ENCODE data around the gene ATRNL1.

Gene ATRNL1

DNA sequence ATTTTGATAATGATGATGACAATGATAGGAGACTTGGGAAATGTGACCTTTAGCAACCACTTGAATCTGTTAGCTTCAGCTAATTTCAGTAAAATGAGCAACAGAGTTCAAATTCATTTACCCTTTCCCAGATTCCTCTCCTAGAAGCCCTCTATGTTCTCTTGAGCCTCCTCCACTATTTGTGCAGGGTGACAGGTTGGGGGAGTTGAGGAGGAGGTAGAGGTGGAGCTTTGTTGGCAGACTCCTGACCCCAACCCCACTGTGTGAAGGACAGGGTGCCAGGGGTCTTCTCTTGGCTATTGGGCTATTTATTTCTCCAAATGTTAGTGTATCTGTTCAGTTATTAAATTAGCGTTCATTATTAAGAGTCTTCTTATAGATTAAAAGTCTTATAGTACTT is 757.5 kb downstream of the ATRNL1 start:
- H3K27me3 ChIP-seq (ENCODE audit: control insufficient read depth, insufficient read depth, low read length), result no peaks in the 10 kb centered on the region
- no peak overlapping the region for H3K27ac ChIP-seq (ENCODE audit: low read depth, low read length)
- no peaks in the 10 kb centered on the region for H3K36me3 ChIP-seq (ENCODE audit: control insufficient read depth, insufficient read depth, low read length)
- H3K9ac ChIP-seq (ENCODE audit: low read length), result no peak overlapping the region
- no peaks in the 10 kb centered on the region for H3K4me1 ChIP-seq (ENCODE audit: control insufficient read depth, insufficient read depth, low read length)
- no peak overlapping the region for H3K4me3 ChIP-seq (ENCODE audit: low read length)

DNA sequence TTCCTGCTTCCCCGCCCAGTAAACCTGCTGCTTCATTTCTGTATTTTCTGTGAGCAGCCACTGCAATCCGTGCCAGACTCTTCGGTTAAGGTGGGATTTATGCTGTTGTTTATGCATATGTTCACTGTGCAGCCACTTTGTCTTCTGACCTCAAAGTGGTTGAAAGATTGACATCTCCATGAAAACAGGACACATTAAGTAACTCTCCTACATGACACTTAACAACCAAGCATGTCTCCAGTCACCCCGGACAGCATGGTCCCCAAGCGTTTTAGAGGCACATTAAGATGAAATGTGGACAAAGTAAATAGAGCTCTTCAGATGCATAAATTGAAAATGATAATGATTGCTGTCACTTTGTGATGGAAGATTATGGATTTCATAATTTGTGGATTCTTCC is 758.5 kb downstream of the ATRNL1 start:
- Histone ChIP-seq H3K27ac (ENCODE audit: low read depth, low read length) (no peak overlapping the region), H3K36me3 (ENCODE audit: control insufficient read depth, insufficient read depth, low read length) (no peaks in the 10 kb centered on the region), H3K27me3 (ENCODE audit: control insufficient read depth, insufficient read depth, low read length) (no peaks in the 10 kb centered on the region), H3K4me3 (ENCODE audit: low read length) (no peak overlapping the region), H3K9ac (ENCODE audit: low read length) (no peak overlapping the region), H3K4me1 (ENCODE audit: control insufficient read depth, insufficient read depth, low read length) (no peaks in the 10 kb centered on the region)

DNA sequence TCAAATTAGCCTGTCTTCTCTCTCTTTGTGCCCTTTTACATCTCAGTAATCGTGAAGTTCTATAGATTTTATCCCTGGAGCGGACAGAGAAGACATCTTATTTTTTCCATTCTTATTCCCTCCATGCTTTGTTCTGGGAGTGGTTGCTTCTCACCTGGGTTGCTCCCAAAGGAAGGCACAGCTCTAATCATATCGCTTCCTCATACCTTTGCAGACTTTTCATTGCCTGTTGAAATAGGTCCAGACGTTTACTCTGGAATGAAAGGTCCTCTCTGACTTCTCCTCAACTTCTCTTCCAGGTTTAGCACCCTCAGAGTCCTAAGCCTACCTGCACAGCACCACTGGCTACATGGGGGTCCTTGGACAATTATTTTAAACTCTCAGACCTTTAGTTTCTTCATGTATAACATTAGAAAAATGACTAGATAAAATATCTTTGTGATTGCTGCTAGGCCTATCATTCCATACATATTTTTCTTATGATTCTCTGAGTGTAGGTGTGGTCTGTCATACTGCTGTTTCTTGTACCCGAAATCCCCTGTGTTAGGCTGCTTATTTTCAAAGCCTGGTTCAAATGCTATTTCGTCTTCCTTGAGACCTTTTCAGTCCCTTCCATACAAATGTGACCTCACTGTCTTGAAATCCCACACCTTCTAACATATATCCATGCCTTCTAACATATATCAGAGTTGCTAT is 761.7 kb downstream of the ATRNL1 start:
- no peak overlapping the region for H3K4me3 ChIP-seq (ENCODE audit: low read length)
- no peaks in the 10 kb centered on the region for H3K36me3 ChIP-seq (ENCODE audit: control insufficient read depth, insufficient read depth, low read length)
- no peaks in the 10 kb centered on the region for H3K4me1 ChIP-seq (ENCODE audit: control insufficient read depth, insufficient read depth, low read length)
- no peak overlapping the region for H3K9ac ChIP-seq (ENCODE audit: low read length)
- no peaks in the 10 kb centered on the region for H3K27me3 ChIP-seq (ENCODE audit: control insufficient read depth, insufficient read depth, low read length)
- no peak overlapping the region for H3K27ac ChIP-seq (ENCODE audit: low read depth, low read length)

DNA sequence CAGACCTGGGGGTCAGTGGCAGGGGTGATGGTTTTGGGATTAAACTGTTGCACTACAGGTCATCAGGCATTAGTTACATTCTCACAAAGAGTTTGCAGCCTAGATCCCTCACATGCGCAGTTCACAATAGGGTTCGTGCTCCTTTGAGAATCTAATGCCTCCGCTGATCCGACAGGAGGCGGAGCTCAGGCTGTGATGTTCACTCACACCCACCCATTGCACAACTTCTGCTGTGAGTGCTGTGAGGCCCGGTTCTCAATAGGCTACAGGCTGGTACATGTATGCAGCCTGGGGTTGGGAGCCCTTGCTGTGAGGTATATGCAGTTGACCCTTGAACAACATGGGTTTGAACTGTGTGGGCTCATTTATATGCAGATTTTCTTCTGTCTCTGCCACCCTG is 763.4 kb downstream of the ATRNL1 start:
- Histone ChIP-seq H3K27me3 (ENCODE audit: control insufficient read depth, insufficient read depth, low read length) (no peaks in the 10 kb centered on the region), H3K9ac (ENCODE audit: low read length) (no peak overlapping the region), H3K36me3 (ENCODE audit: control insufficient read depth, insufficient read depth, low read length) (no peaks in the 10 kb centered on the region), H3K4me1 (ENCODE audit: control insufficient read depth, insufficient read depth, low read length) (no peaks in the 10 kb centered on the region), H3K27ac (ENCODE audit: low read depth, low read length) (no peak overlapping the region), H3K4me3 (ENCODE audit: low read length) (no peak overlapping the region)

DNA sequence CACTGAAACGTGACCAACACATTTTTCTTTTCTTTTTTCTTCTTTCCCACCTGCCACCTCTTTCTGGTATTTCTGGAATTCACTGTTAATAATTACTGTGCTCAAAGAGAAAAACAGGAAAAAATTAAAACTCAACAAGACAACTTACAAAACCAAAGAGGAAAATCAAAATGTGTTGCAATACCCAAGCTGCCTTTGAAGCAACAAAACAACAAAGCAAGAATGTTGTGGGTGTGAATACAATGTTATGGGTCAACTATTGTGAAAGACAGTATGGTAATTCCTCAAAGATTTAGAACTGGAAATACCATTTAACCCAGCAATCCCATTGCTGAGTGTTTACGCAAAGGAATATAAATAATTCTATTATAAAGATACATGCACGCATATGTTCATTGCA is 764.7 kb downstream of the ATRNL1 start:
- no peak overlapping the region for H3K4me3 ChIP-seq (ENCODE audit: low read length)
- H3K36me3 ChIP-seq (ENCODE audit: control insufficient read depth, insufficient read depth, low read length), result no peaks in the 10 kb centered on the region
- H3K9ac ChIP-seq (ENCODE audit: low read length), result no peak overlapping the region

DNA sequence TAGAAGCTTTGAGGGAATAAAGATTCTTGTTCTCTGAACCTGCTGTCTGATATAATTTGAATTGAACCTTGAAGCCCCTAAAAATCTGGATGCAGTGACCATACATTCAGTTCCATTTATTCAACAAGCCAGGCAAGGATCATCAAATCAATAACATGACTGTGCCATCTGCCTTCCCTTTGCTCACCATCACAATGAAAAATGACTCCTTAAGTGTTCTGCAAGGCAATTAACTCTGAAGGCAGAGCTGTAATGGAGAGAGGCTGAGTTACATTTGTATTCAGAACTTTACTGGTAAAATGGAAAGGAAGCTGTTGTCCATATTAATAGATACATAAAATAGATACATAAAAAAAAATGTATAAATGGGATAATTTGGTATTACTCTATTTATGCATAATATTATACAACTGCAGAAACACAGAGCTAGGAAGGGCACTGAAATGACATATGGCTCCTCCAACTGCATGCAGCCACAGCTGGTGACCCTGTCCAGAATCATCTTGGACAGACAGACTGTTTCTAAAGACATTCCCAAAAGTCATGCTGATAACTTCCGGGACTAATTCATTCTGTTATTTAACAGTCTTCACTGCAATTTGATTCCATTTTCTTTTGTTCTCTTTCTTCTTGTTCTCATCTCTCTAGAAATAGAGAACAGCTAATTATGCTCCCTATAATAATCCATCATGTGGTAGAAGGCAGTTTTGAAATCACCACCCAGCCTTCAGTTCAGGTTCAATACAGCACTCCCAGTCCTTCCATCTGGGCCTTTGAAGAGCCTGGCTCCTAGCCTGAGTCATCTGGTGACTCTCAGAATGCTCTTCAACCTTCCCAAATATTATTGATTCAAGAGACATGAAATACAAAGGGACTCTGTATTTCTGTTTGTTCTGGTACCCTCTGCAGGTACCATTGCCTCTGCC is 767.3 kb downstream of the ATRNL1 start:
- Histone ChIP-seq H3K4me3 (ENCODE audit: low read length) (no peak overlapping the region), H3K27me3 (ENCODE audit: control insufficient read depth, insufficient read depth, low read length) (no peaks in the 10 kb centered on the region), H3K4me1 (ENCODE audit: control insufficient read depth, insufficient read depth, low read length) (no peaks in the 10 kb centered on the region), H3K36me3 (ENCODE audit: control insufficient read depth, insufficient read depth, low read length) (no peaks in the 10 kb centered on the region), H3K27ac (ENCODE audit: low read depth, low read length) (no peak overlapping the region), H3K9ac (ENCODE audit: low read length) (no peak overlapping the region)

More for the DNA sequence above, 764.7 kb downstream of the ATRNL1 start:
- H3K27ac ChIP-seq (ENCODE audit: low read depth, low read length), result no peak overlapping the region
- H3K4me1 ChIP-seq (ENCODE audit: control insufficient read depth, insufficient read depth, low read length), result no peaks in the 10 kb centered on the region
- H3K27me3 ChIP-seq (ENCODE audit: control insufficient read depth, insufficient read depth, low read length), result no peaks in the 10 kb centered on the region

DNA sequence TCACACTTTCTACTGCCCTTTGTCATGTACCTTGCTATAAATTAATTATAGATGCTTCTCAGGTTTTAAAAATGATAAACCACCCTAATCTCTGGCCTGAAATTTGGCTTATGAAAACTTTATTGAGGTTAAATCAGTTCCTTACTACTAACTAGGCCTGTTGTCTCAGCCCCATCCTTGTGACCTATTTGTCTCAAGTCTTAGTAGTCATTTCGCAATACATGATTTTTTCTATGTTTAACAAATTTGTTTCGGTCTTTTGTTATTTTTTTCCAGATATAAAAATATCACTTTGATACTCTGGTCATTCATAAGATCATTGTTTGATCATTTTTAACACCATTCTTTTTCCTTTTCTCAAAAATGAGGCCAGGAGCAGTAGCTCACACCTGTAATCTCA is 768.3 kb downstream of the ATRNL1 start:
- Histone ChIP-seq H3K36me3 (ENCODE audit: control insufficient read depth, insufficient read depth, low read length) (no peaks in the 10 kb centered on the region), H3K27me3 (ENCODE audit: control insufficient read depth, insufficient read depth, low read length) (no peaks in the 10 kb centered on the region), H3K4me3 (ENCODE audit: low read length) (no peak overlapping the region), H3K27ac (ENCODE audit: low read depth, low read length) (no peak overlapping the region), H3K9ac (ENCODE audit: low read length) (no peak overlapping the region), H3K4me1 (ENCODE audit: control insufficient read depth, insufficient read depth, low read length) (no peaks in the 10 kb centered on the region)

DNA sequence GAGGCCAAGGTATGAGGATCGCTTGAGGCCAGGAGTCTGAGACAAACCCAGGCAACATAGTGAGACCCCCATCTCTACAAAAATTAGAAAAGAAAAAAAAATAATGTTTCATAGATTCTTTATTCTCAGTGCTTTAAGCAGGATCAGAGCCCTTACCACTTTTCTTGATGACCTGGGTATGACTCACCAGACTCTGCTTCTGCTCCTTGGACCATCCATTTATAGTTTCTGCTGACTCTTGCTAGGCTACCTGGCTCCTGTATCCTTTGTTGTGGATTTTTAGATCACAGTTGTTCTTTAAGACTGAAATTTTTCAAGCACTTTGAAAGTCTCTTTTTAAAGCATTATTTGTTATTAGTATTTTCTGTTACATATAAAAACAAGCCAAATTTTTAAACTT is 768.7 kb downstream of the ATRNL1 start:
- Histone ChIP-seq H3K27me3 (ENCODE audit: control insufficient read depth, insufficient read depth, low read length) (no peaks in the 10 kb centered on the region), H3K36me3 (ENCODE audit: control insufficient read depth, insufficient read depth, low read length) (no peaks in the 10 kb centered on the region), H3K9ac (ENCODE audit: low read length) (no peak overlapping the region), H3K4me1 (ENCODE audit: control insufficient read depth, insufficient read depth, low read length) (no peaks in the 10 kb centered on the region), H3K4me3 (ENCODE audit: low read length) (no peak overlapping the region), H3K27ac (ENCODE audit: low read depth, low read length) (no peak overlapping the region)

DNA sequence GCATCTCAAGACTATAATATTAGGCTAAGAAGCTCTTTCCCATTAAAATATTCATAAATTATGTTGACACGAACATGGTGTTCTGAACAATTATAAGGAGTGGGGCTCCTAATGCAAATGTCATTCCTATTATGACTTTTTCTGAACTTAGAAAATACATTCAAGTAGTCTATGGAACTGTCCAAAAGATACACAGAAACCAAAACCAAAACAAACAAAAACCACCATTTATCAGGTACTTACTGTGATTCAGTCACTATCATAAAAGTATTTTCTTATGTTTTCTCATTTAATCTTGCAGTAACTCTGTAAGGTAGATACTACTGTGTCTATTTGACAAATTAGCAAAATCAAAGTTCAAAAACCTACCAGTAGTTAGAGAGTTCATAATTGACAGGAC is 773.0 kb downstream of the ATRNL1 start:
- no peaks in the 10 kb centered on the region for H3K27me3 ChIP-seq (ENCODE audit: control insufficient read depth, insufficient read depth, low read length)
- H3K36me3 ChIP-seq (ENCODE audit: control insufficient read depth, insufficient read depth, low read length), result no peaks in the 10 kb centered on the region
- no peak overlapping the region for H3K27ac ChIP-seq (ENCODE audit: low read depth, low read length)
- no peak overlapping the region for H3K9ac ChIP-seq (ENCODE audit: low read length)
- H3K4me1 ChIP-seq (ENCODE audit: control insufficient read depth, insufficient read depth, low read length), result no peaks in the 10 kb centered on the region
- H3K4me3 ChIP-seq (ENCODE audit: low read length), result no peak overlapping the region

DNA sequence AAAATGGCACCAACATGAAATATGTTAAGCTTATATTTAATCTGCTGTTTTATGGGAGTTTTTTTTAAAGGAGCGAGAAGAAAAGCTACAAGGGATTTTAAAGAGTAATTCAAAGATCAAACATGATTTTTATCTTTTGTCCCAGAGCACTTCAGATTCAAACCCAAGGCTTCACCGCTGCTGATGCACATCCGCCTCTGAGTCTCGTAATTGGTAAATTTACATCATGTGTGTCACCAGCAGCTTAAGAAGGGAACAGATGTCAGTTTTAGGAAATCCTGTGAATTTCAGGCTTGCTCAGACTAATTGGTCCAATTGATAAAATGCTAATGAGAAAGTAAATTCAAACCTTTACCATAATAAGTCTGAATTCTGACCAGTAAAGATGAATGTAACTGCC is 773.5 kb downstream of the ATRNL1 start:
- Histone ChIP-seq H3K9ac (ENCODE audit: low read length) (no peak overlapping the region), H3K27ac (ENCODE audit: low read depth, low read length) (no peak overlapping the region), H3K36me3 (ENCODE audit: control insufficient read depth, insufficient read depth, low read length) (no peaks in the 10 kb centered on the region), H3K27me3 (ENCODE audit: control insufficient read depth, insufficient read depth, low read length) (no peaks in the 10 kb centered on the region), H3K4me3 (ENCODE audit: low read length) (no peak overlapping the region), H3K4me1 (ENCODE audit: control insufficient read depth, insufficient read depth, low read length) (no peaks in the 10 kb centered on the region)

DNA sequence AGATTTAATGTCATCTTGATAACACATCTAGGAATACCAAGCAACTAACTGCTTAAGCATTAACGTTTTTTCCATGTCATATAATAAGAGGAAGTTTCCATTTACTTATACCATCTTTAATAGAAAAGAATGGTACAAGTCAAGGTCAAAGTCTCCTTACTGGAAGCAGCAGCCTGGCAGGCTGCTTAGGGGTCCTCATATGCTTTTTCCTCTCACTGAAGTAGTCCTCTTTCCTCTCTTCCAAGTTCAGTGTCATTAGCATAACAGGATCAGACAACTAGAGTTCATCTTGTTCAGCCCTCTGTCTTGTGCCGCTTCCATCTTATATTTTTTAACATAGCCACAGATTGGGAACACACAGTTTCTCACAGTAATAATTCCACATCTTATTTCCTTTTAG is 774.1 kb downstream of the ATRNL1 start:
- no peaks in the 10 kb centered on the region for H3K36me3 ChIP-seq (ENCODE audit: control insufficient read depth, insufficient read depth, low read length)
- no peaks in the 10 kb centered on the region for H3K4me1 ChIP-seq (ENCODE audit: control insufficient read depth, insufficient read depth, low read length)
- H3K9ac ChIP-seq (ENCODE audit: low read length), result no peak overlapping the region
- no peaks in the 10 kb centered on the region for H3K27me3 ChIP-seq (ENCODE audit: control insufficient read depth, insufficient read depth, low read length)
- H3K27ac ChIP-seq (ENCODE audit: low read depth, low read length), result no peak overlapping the region
- no peak overlapping the region for H3K4me3 ChIP-seq (ENCODE audit: low read length)

DNA sequence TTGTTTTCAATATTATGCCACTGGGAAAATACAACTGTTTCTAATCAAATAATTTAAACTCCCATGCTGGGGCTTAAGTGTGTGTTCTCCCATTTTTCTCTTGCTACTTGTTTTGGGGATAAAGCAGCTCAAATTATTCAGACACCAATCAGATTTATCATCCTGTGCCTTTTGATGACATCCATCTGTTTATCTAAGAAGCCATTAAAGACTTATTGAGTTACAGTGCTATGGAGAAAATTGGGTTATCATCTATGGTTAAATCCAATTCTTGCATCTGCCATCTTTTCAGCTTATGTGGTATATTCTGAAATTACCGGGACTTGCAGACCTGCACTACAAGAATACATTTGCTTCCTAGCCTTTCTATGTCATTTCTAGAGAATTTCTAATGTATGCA is 778.7 kb downstream of the ATRNL1 start:
- H3K36me3 ChIP-seq (ENCODE audit: control insufficient read depth, insufficient read depth, low read length), result no peaks in the 10 kb centered on the region
- no peak overlapping the region for H3K27ac ChIP-seq (ENCODE audit: low read depth, low read length)
- no peaks in the 10 kb centered on the region for H3K27me3 ChIP-seq (ENCODE audit: control insufficient read depth, insufficient read depth, low read length)
- no peak overlapping the region for H3K9ac ChIP-seq (ENCODE audit: low read length)
- H3K4me3 ChIP-seq (ENCODE audit: low read length), result no peak overlapping the region
- H3K4me1 ChIP-seq (ENCODE audit: control insufficient read depth, insufficient read depth, low read length), result no peaks in the 10 kb centered on the region

DNA sequence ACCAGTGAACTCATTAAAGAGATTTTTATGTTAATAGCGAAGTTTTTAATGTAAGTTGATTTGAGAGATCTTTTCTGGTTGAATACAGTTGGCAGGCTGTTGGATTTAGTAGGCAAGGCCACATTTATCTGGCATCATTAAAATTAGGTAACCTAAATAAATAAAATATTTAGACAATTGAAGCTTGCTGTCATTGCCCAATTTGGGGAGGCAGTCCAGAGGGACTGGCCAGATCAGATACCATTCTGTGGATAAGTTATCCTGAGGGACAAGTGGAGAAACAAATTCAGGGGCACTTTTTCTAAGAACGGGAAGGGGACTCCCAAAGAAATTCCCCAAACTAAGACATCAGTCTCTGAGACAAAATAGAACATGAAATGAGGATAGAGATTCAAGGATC is 782.0 kb downstream of the ATRNL1 start:
- Histone ChIP-seq H3K9ac (ENCODE audit: low read length) (no peak overlapping the region), H3K36me3 (ENCODE audit: control insufficient read depth, insufficient read depth, low read length) (no peaks in the 10 kb centered on the region)

More for the DNA sequence above, 782.0 kb downstream of the ATRNL1 start:
- Histone ChIP-seq H3K4me3 (ENCODE audit: low read length) (no peak overlapping the region), H3K27me3 (ENCODE audit: control insufficient read depth, insufficient read depth, low read length) (no peaks in the 10 kb centered on the region), H3K4me1 (ENCODE audit: control insufficient read depth, insufficient read depth, low read length) (no peaks in the 10 kb centered on the region), H3K27ac (ENCODE audit: low read depth, low read length) (no peak overlapping the region)
